Left ventricle myocardium inferior (tissue), 1 donor: ENCODE data around the gene GSTA5. TPM values are rescaled to one million over a fixed set of nuclear protein-coding genes. Genes with fewer than 3 reads are reported as not detected.
"Not testable (repeated sequence)": the region's sequence is repeated elsewhere in the genome, so short reads cannot be mapped to it uniquely, and the experiment has no call there.

Source experiments
- DNase-seq: peaks from one replicate; pipeline ENCODE4 v3.0.0-alpha.2; 2020
- H3K27ac ChIP-seq: fragments of 200-600 bp; replicated peaks from 2 replicates; pipeline ENCODE4 v1.8.0; 2021
- H3K27me3 ChIP-seq: fragments of 200-600 bp; 2 replicates; pipeline ENCODE4 v1.8.0; 2021; ENCODE audit warnings: low read depth
- H3K36me3 ChIP-seq: fragments of 200-600 bp; 2 replicates; pipeline ENCODE4 v1.8.0; 2021
- H3K4me1 ChIP-seq: fragments of 200-600 bp; 2 replicates; pipeline ENCODE4 v1.8.0; 2021
- H3K4me3 ChIP-seq: fragments of 200-600 bp; 2 replicates; pipeline ENCODE4 v1.8.0; 2021; ENCODE audit warnings: mild to moderate bottlenecking, moderate library complexity
- H3K9me3 ChIP-seq: fragments of 200-600 bp; replicated peaks from 2 replicates; pipeline ENCODE4 v1.8.0; 2021
- CTCF ChIP-seq: fragments of 200-600 bp; IDR thresholded peaks from 2 replicates; pipeline ENCODE4 v1.8.0; 2021; ENCODE audit warnings: antibody characterized with exemption, mild to moderate bottlenecking, borderline replicate concordance
- intact Hi-C: fragments of 100-400 bp; cut with micrococcal nuclease; formaldehyde crosslinking; loops from one replicate; pipeline ENCODE4 v1.11.0; 2022
- total RNA-seq: library from RNA; stranded (reverse); fragmentation: NEBNext Ultra II Directional; extraction: Animal tissue kit (Norgen Biotek cat#: 25700); gene quantifications from one replicate; pipeline ENCODE4 v1.2.1, GENCODE V29; 2021
- donor health status: DM: no; HTN: yes; CAD: no; lungs with severe emphysema.

Gene GSTA5
- total RNA-seq, 1 donor from 2014 or later: not detected

GRCh38 chr6:52788478-52788877 is 52.1 kb downstream of the GSTA5 start:
- Histone ChIP-seq H3K27ac (no peak overlapping the region), H3K27me3 (no peaks in the 10 kb centered on the region), H3K9me3 (peaks cover 6% of the 10 kb centered on the region), H3K4me3 (no peak overlapping the region), H3K4me1 (no peaks in the 10 kb centered on the region), H3K36me3 (no peaks in the 10 kb centered on the region)
- TF ChIP-seq CTCF: no peak
- DNase-seq: no peak
- intact Hi-C loops: no loop called here

GRCh38 chr6:52787917-52788316 is 52.7 kb downstream of the GSTA5 start:
- Histone ChIP-seq H3K4me3 (no peak overlapping the region), H3K4me1 (no peaks in the 10 kb centered on the region), H3K9me3 (peaks cover 6% of the 10 kb centered on the region), H3K36me3 (no peaks in the 10 kb centered on the region), H3K27ac (no peak overlapping the region), H3K27me3 (no peaks in the 10 kb centered on the region)
- TF ChIP-seq CTCF: no peak
- DNase-seq: no peak
- intact Hi-C loops: loop anchor here (2.0 kb wide), 1 partner anchor 39 kb away; no protein-coding TSS in a partner anchor

GRCh38 chr6:52786249-52786956 is 54.2 kb downstream of the GSTA5 start:
- peaks cover 2% of the 10 kb centered on the region for H3K27me3 ChIP-seq
- no peak overlapping the region for H3K27ac ChIP-seq
- H3K9me3 ChIP-seq: no peaks in the 10 kb centered on the region
- no peaks in the 10 kb centered on the region for H3K36me3 ChIP-seq
- TF ChIP-seq CTCF: no peak
- intact Hi-C loops: loop anchor here (2.0 kb wide), 1 partner anchor 40 kb away; no protein-coding TSS in a partner anchor
- no peak overlapping the region for H3K4me3 ChIP-seq
- DNase-seq: no peak
- H3K4me1 ChIP-seq: no peaks in the 10 kb centered on the region

GRCh38 chr6:52782696-52783274 is 57.8 kb downstream of the GSTA5 start:
- DNase-seq, H3K4me3 ChIP-seq, H3K4me1 ChIP-seq, H3K9me3 ChIP-seq, H3K36me3 ChIP-seq, H3K27me3 ChIP-seq, H3K27ac ChIP-seq, intact Hi-C loops: not testable (repeated sequence)

- not testable (repeated sequence) for H3K4me3 ChIP-seq
These were observed 58.4 kb downstream of the GSTA5 start for GRCh38 chr6:52782209-52782608.

More at GRCh38 chr6:52782209-52782608, 58.4 kb downstream of the GSTA5 start:
- H3K36me3 ChIP-seq, DNase-seq, H3K27me3 ChIP-seq, H3K27ac ChIP-seq, intact Hi-C loops, H3K4me1 ChIP-seq, H3K9me3 ChIP-seq: not testable (repeated sequence)

Other genes starting within 250 kb of the GSTA5 start
- gene TMEM14A, start 169.7 kb downstream of the GSTA5 start, total RNA-seq: 10.9 TPM
- gene GSTA2, start 77.3 kb downstream of the GSTA5 start, total RNA-seq: not detected
- gene GSTA1, start 37.0 kb downstream of the GSTA5 start, total RNA-seq: not detected
- not detected for gene GSTA3, start 68.9 kb upstream of the GSTA5 start, total RNA-seq
- 9.4 TPM for gene GSTA4, start 154.5 kb upstream of the GSTA5 start, total RNA-seq
- 8.4 TPM for gene CILK1, start 221.0 kb upstream of the GSTA5 start, total RNA-seq
- gene FBXO9, start 224.6 kb upstream of the GSTA5 start, total RNA-seq: 56.4 TPM